HepG2 (cell line): Measurements from ENCODE around the gene LECT2.

Source experiments
- POLR2A ChIP-seq, 2 experiments: IDR thresholded peaks; 2 replicates each; pipeline ENCODE4 v1.6.1; 2011; ENCODE audit warnings: low read depth in 2 of 2, low read length in 2 of 2, mild to moderate bottlenecking in 1 of 2, moderate library complexity in 1 of 2; ENCODE audit not compliant: insufficient read depth in 1 of 2
- POLR2AphosphoS5 ChIP-seq: IDR thresholded peaks from 2 replicates; pipeline ENCODE4 v1.6.1; 2012; ENCODE audit warnings: low read depth, low read length
- PRMT3 ChIP-seq: sonication (generic); formaldehyde crosslinking; IDR thresholded peaks from 2 replicates; pipeline ENCODE4 v1.8.1; 2022; ENCODE audit warnings: low read depth, mild to moderate bottlenecking, moderate library complexity, missing genetic modification reagents, borderline replicate concordance
- RFX5 ChIP-seq: IDR thresholded peaks from 2 replicates; pipeline ENCODE4 v1.6.1; 2011; ENCODE audit warnings: low read depth, low read length, improper control_type of control experiment
- SIN3A ChIP-seq: IDR thresholded peaks from 2 replicates; pipeline ENCODE4 v1.6.1; 2011; ENCODE audit warnings: low read depth, mild to moderate bottlenecking, control low read depth, low read length, borderline replicate concordance
- SOX13 ChIP-seq, 3 experiments: fragments of 450-650 bp in 1 of 3; sonication (generic) in 1 of 3; formaldehyde crosslinking in 1 of 3; IDR thresholded peaks in 2 of 3; conservative IDR thresholded peaks in 1 of 3; 2 replicates each; pipeline versions ENCODE4 v1.5.0 to v1.6.1; 2016 to 2020; ENCODE audit warnings: antibody characterized with exemption in 1 of 3, mild to moderate bottlenecking in 1 of 3, missing compliant biosample characterization in 1 of 3, missing genetic modification reagents in 1 of 3, moderate library complexity in 1 of 3
- SOX6 ChIP-seq, 2 experiments: fragments of 450-650 bp in 1 of 2; sonication (generic) in 1 of 2; formaldehyde crosslinking in 1 of 2; IDR thresholded peaks; 2 replicates each; pipeline versions ENCODE4 v1.4.0 to v1.6.1; 2017 to 2020; ENCODE audit warnings: antibody characterized with exemption in 1 of 2, mild to moderate bottlenecking in 1 of 2, missing genetic modification reagents in 1 of 2
- SSRP1 ChIP-seq: IDR thresholded peaks from 2 replicates; pipeline ENCODE4 v1.6.1; 2016; ENCODE audit warnings: control low read depth
- ZNF124 ChIP-seq: sonication (generic); formaldehyde crosslinking; IDR thresholded peaks from 2 replicates; pipeline ENCODE4 v1.4.0; 2020; ENCODE audit warnings: missing genetic modification reagents
- ZNF678 ChIP-seq: sonication (generic); formaldehyde crosslinking; IDR thresholded peaks from 2 replicates; pipeline ENCODE4 v1.4.0; 2020; ENCODE audit warnings: mild to moderate bottlenecking, missing genetic modification reagents
- TF ChIP-seq, protein P1 (sequence below): sonication (generic); formaldehyde crosslinking; IDR thresholded peaks from 2 replicates; pipeline ENCODE4 v1.5.1; 2020; ENCODE audit warnings: missing genetic modification reagents, mild to moderate bottlenecking, borderline replicate concordance
- TF ChIP-seq, protein P2 (sequence below): sonication (generic); formaldehyde crosslinking; IDR thresholded peaks from 2 replicates; pipeline ENCODE4 v1.5.0; 2020; ENCODE audit warnings: missing genetic modification reagents
- TF ChIP-seq, protein P3 (sequence below): sonication (generic); formaldehyde crosslinking; IDR thresholded peaks from 2 replicates; pipeline ENCODE4 v1.4.0; 2020; ENCODE audit warnings: missing genetic modification reagents
- TF ChIP-seq, protein P4 (sequence below): IDR thresholded peaks from 2 replicates; pipeline ENCODE4 v1.6.1; 2012; ENCODE audit warnings: inconsistent platforms

DNA sequence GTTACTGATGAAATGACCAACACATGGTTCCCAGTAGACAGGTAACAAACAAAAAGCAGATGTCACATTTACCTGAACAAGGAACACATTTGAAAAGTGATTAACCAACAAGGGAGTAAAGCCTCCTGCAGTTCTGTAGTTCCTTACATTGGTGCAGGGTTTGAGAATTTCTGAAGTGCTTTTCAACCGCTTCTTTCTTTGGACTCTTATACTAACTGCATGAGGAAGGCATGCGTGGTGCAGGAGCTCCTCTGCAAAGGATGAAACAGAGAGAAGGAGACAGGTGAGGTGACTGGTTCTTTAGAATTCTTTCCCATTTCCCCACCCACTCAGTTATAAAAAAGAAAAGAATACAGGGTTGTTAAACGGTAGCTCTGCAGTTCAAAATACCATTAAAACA lies 54.5 kb downstream of the LECT2 start:
- TF ChIP-seq ZNF124 (no peak), SOX6 (IDR thresholded peaks at IDR 0.05) (no peak), SOX6 (CRISPR knock-in tag; IDR thresholded peaks at IDR 0.05) (no peak), POLR2A (IDR thresholded peaks at IDR 0.05; ENCODE audit: insufficient read depth in 1 of 2, low read depth in 2 of 2, low read length in 2 of 2) (no peak), POLR2AphosphoS5 (no peak), SOX13 (IDR thresholded peaks at IDR 0.05) (no peak), SOX13 (CRISPR knock-in tag; conservative IDR thresholded peaks at IDR 0.05 in 1 of 2, IDR thresholded peaks at IDR 0.05 in 1 of 2) (no peak), RFX5 (no peak), SIN3A (no peak), SSRP1 (no peak), ZNF678 (CRISPR knock-in tag) (no peak), PRMT3 (CRISPR knock-in tag) (no peak)
- TF ChIP-seq, protein P1, sequence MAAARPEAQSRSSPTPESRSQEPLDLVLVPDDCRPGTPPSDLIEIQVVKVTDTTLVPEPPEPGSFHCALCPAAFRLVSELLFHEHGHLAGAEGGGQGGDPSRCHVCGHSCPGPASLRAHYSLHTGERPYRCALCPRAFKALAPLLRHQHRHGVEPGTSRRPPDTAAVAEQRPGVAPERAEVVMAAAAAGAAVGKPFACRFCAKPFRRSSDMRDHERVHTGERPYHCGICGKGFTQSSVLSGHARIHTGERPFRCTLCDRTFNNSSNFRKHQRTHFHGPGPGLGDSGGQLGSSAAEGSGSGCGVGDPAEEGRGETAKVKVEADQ, result no peak
- TF ChIP-seq, protein P2, sequence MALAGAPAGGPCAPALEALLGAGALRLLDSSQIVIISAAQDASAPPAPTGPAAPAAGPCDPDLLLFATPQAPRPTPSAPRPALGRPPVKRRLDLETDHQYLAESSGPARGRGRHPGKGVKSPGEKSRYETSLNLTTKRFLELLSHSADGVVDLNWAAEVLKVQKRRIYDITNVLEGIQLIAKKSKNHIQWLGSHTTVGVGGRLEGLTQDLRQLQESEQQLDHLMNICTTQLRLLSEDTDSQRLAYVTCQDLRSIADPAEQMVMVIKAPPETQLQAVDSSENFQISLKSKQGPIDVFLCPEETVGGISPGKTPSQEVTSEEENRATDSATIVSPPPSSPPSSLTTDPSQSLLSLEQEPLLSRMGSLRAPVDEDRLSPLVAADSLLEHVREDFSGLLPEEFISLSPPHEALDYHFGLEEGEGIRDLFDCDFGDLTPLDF (CRISPR knock-in tag), result no peak
- TF ChIP-seq, protein P3, sequence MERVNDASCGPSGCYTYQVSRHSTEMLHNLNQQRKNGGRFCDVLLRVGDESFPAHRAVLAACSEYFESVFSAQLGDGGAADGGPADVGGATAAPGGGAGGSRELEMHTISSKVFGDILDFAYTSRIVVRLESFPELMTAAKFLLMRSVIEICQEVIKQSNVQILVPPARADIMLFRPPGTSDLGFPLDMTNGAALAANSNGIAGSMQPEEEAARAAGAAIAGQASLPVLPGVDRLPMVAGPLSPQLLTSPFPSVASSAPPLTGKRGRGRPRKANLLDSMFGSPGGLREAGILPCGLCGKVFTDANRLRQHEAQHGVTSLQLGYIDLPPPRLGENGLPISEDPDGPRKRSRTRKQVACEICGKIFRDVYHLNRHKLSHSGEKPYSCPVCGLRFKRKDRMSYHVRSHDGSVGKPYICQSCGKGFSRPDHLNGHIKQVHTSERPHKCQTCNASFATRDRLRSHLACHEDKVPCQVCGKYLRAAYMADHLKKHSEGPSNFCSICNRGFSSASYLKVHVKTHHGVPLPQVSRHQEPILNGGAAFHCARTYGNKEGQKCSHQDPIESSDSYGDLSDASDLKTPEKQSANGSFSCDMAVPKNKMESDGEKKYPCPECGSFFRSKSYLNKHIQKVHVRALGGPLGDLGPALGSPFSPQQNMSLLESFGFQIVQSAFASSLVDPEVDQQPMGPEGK (CRISPR knock-in tag), result no peak
- TF ChIP-seq, protein P4, sequence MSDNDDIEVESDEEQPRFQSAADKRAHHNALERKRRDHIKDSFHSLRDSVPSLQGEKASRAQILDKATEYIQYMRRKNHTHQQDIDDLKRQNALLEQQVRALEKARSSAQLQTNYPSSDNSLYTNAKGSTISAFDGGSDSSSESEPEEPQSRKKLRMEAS, result no peak
